ENCODE data around the gene TRIOBP.

The TRIOBP gene

GRCh38 chr22:37659897-37660708 lies 36.7 kb upstream of the TRIOBP start:
- no peak for TF ChIP-seq JUND (IDR thresholded peaks at IDR 0.05; ENCODE audit: low read depth)
- in situ Hi-C loops (cut with HindIII; ENCODE audit: low pct_unique_long_range_greater_than_20kb, low sequenced_read_pairs), result no loop called here
- no peak for DNase-seq (ENCODE audit: low read depth in 1 of 2, low spot score in 1 of 2)

- DNase-seq (ENCODE audit: low read depth in 1 of 2, low spot score in 1 of 2), result no peak
- in situ Hi-C loops (cut with HindIII; ENCODE audit: low pct_unique_long_range_greater_than_20kb, low sequenced_read_pairs), result no loop called here
- TF ChIP-seq JUND (IDR thresholded peaks at IDR 0.05; ENCODE audit: low read depth), result no peak
Measured at GRCh38 chr22:37660709-37661045, 36.2 kb upstream of the TRIOBP start.

GRCh38 chr22:37661160-37661924 lies 35.5 kb upstream of the TRIOBP start:
- in situ Hi-C loops (cut with HindIII; ENCODE audit: low pct_unique_long_range_greater_than_20kb, low sequenced_read_pairs), result no loop called here
- no peak for TF ChIP-seq JUND (IDR thresholded peaks at IDR 0.05; ENCODE audit: low read depth)
- peak in 1 of 2 experiments; percentile 49 for DNase-seq (ENCODE audit: low read depth in 1 of 2, low spot score in 1 of 2)

GRCh38 chr22:37662039-37662438 lies 34.8 kb upstream of the TRIOBP start:
- TF ChIP-seq JUND (IDR thresholded peaks at IDR 0.05; ENCODE audit: low read depth), result no peak
- no peak for DNase-seq (ENCODE audit: low read depth in 1 of 2, low spot score in 1 of 2)
- in situ Hi-C loops (cut with HindIII; ENCODE audit: low pct_unique_long_range_greater_than_20kb, low sequenced_read_pairs), result no loop called here

GRCh38 chr22:37663521-37664140 lies 33.2 kb upstream of the TRIOBP start:
- TF ChIP-seq JUND (IDR thresholded peaks at IDR 0.05; ENCODE audit: low read depth), result no peak
- in situ Hi-C loops (cut with HindIII; ENCODE audit: low pct_unique_long_range_greater_than_20kb, low sequenced_read_pairs), result no loop called here
- no peak for DNase-seq (ENCODE audit: low read depth in 1 of 2, low spot score in 1 of 2)

- no peak for DNase-seq (ENCODE audit: low read depth in 1 of 2, low spot score in 1 of 2)
- no peak for TF ChIP-seq JUND (IDR thresholded peaks at IDR 0.05; ENCODE audit: low read depth)
- in situ Hi-C loops (cut with HindIII; ENCODE audit: low pct_unique_long_range_greater_than_20kb, low sequenced_read_pairs), result no loop called here
Measured at GRCh38 chr22:37664249-37665101, 32.4 kb upstream of the TRIOBP start.

GRCh38 chr22:37665487-37665886 lies 31.4 kb upstream of the TRIOBP start:
- TF ChIP-seq JUND (IDR thresholded peaks at IDR 0.05; ENCODE audit: low read depth), result no peak
- DNase-seq (ENCODE audit: low read depth in 1 of 2, low spot score in 1 of 2), result no peak
- in situ Hi-C loops (cut with HindIII; ENCODE audit: low pct_unique_long_range_greater_than_20kb, low sequenced_read_pairs), result no loop called here

GRCh38 chr22:37669586-37669985 lies 27.3 kb upstream of the TRIOBP start:
- no peak for DNase-seq (ENCODE audit: low read depth in 1 of 2, low spot score in 1 of 2)
- no peak for TF ChIP-seq JUND (IDR thresholded peaks at IDR 0.05; ENCODE audit: low read depth)

GRCh38 chr22:37672206-37672919 lies 24.5 kb upstream of the TRIOBP start:
- no peak for TF ChIP-seq JUND (IDR thresholded peaks at IDR 0.05; ENCODE audit: low read depth)
- in situ Hi-C loops (cut with HindIII; ENCODE audit: low pct_unique_long_range_greater_than_20kb, low sequenced_read_pairs), result no loop called here
- no peak for DNase-seq (ENCODE audit: low read depth in 1 of 2, low spot score in 1 of 2)

More at GRCh38 chr22:37669586-37669985, 27.3 kb upstream of the TRIOBP start:
- in situ Hi-C loops (cut with HindIII; ENCODE audit: low pct_unique_long_range_greater_than_20kb, low sequenced_read_pairs), result no loop called here

GRCh38 chr22:37672920-37673455 lies 23.9 kb upstream of the TRIOBP start:
- TF ChIP-seq JUND (IDR thresholded peaks at IDR 0.05; ENCODE audit: low read depth), result no peak
- in situ Hi-C loops (cut with HindIII; ENCODE audit: low pct_unique_long_range_greater_than_20kb, low sequenced_read_pairs), result no loop called here
- no peak for DNase-seq (ENCODE audit: low read depth in 1 of 2, low spot score in 1 of 2)

GRCh38 chr22:37674248-37674647 lies 22.6 kb upstream of the TRIOBP start:
- TF ChIP-seq JUND (IDR thresholded peaks at IDR 0.05; ENCODE audit: low read depth), result no peak
- in situ Hi-C loops (cut with HindIII; ENCODE audit: low pct_unique_long_range_greater_than_20kb, low sequenced_read_pairs), result no loop called here
- no peak for DNase-seq (ENCODE audit: low read depth in 1 of 2, low spot score in 1 of 2)
